ENCODE measurements around the gene COL6A1. TPM values are rescaled to one million over a fixed set of nuclear protein-coding genes. Genes with fewer than 3 reads are reported as not detected.

The COL6A1 gene
- polyA plus RNA-seq, 1 donor from 2014 or later: 29.4 TPM

GRCh38 chr21:45944601-45945000 lies 37.0 kb upstream of the COL6A1 start:
- Histone ChIP-seq H3F3A (ENCODE audit: insufficient read depth, low read length, poor library complexity, severe bottlenecking) (no peaks in the 10 kb centered on the region), H2AFZ (ENCODE audit: low read depth, low read length) (no peak overlapping the region), H3K27me3 (ENCODE audit: insufficient read depth, low read depth, low read length) (no peaks in the 10 kb centered on the region), H3K9me3 (ENCODE audit: low read length) (no peaks in the 10 kb centered on the region), H3K79me2 (replicated peaks; ENCODE audit: insufficient read depth, low read length) (no peaks in the 10 kb centered on the region), H4K20me1 (ENCODE audit: insufficient read depth) (no peaks in the 10 kb centered on the region), H3K27ac (ENCODE audit: low read length) (no peak overlapping the region), H3K9ac (ENCODE audit: low read length) (no peak overlapping the region), H3K4me2 (ENCODE audit: low read length) (no peak overlapping the region), H3K4me3 (ENCODE audit: low read length) (no peak overlapping the region), H3K36me3 (ENCODE audit: insufficient read depth, low read length) (no peaks in the 10 kb centered on the region), H3K9me2 (ENCODE audit: insufficient read depth, low read length) (no peaks in the 10 kb centered on the region)
- TF ChIP-seq TAF1 (IDR thresholded peaks at IDR 0.05; ENCODE audit: low read depth) (no peak), SMC3 (conservative IDR thresholded peaks at IDR 0.05; ENCODE audit: poor library complexity) (no peak), EZH2 (IDR thresholded peaks at IDR 0.05; ENCODE audit: borderline replicate concordance, insufficient read depth, low read length, poor library complexity, severe bottlenecking) (no peak), RAD21 (conservative IDR thresholded peaks at IDR 0.05) (no peak), MXI1 (conservative IDR thresholded peaks at IDR 0.05; ENCODE audit: poor library complexity, severe bottlenecking) (no peak), EP300 (conservative IDR thresholded peaks at IDR 0.05; ENCODE audit: poor library complexity, severe bottlenecking) (no peak), POLR2AphosphoS5 (IDR thresholded peaks at IDR 0.05) (no peak)
- TF ChIP-seq, protein P1, sequence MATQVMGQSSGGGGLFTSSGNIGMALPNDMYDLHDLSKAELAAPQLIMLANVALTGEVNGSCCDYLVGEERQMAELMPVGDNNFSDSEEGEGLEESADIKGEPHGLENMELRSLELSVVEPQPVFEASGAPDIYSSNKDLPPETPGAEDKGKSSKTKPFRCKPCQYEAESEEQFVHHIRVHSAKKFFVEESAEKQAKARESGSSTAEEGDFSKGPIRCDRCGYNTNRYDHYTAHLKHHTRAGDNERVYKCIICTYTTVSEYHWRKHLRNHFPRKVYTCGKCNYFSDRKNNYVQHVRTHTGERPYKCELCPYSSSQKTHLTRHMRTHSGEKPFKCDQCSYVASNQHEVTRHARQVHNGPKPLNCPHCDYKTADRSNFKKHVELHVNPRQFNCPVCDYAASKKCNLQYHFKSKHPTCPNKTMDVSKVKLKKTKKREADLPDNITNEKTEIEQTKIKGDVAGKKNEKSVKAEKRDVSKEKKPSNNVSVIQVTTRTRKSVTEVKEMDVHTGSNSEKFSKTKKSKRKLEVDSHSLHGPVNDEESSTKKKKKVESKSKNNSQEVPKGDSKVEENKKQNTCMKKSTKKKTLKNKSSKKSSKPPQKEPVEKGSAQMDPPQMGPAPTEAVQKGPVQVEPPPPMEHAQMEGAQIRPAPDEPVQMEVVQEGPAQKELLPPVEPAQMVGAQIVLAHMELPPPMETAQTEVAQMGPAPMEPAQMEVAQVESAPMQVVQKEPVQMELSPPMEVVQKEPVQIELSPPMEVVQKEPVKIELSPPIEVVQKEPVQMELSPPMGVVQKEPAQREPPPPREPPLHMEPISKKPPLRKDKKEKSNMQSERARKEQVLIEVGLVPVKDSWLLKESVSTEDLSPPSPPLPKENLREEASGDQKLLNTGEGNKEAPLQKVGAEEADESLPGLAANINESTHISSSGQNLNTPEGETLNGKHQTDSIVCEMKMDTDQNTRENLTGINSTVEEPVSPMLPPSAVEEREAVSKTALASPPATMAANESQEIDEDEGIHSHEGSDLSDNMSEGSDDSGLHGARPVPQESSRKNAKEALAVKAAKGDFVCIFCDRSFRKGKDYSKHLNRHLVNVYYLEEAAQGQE (IDR thresholded peaks at IDR 0.05; ENCODE audit: borderline replicate concordance): no peak

DNA sequence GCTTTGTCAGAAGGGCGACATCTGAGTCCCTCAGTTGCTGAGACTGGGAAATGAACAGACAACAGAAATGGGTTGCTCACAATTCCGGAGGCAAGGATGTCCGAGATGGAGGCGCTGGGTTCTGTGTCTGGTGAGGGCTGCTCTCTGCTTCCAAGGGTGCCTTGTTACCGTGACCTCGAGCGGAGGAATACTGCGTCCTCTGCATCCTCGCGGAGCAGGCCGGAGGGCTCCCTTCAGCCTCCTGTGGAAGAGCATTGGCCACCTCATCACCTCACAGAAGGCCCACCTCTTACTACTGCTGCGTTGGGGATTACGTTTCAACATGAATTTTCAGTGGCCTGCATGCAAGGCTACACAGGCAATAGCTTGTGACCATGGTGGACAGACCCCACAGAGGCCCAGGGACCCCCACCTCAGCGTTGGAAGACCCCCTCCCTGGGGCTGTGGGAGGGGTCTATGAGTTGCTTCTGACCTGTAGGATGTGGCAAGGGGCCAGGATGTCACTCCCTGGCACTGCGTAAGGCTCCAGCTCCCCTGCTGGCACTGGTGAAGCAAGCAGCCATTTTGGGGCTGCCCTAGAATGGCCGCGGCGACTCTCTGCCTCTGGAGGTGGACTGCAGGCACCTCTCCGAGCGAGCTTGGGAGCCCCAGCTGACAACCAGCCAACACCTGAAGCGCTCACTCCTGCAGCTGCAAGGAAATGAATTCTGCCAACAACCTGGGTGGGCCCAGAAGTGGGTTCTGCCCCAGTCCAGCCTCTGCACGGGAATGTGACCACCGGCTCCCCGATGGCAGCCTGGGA lies 36.3 kb upstream of the COL6A1 start:
- TF ChIP-seq TAF1 (IDR thresholded peaks at IDR 0.05; ENCODE audit: low read depth) (no peak), MXI1 (conservative IDR thresholded peaks at IDR 0.05; ENCODE audit: poor library complexity, severe bottlenecking) (no peak), POLR2AphosphoS5 (IDR thresholded peaks at IDR 0.05) (no peak), EP300 (conservative IDR thresholded peaks at IDR 0.05; ENCODE audit: poor library complexity, severe bottlenecking) (no peak), SMC3 (conservative IDR thresholded peaks at IDR 0.05; ENCODE audit: poor library complexity) (no peak), EZH2 (IDR thresholded peaks at IDR 0.05; ENCODE audit: borderline replicate concordance, insufficient read depth, low read length, poor library complexity, severe bottlenecking) (no peak), RAD21 (conservative IDR thresholded peaks at IDR 0.05) (no peak)
- TF ChIP-seq, protein P2, sequence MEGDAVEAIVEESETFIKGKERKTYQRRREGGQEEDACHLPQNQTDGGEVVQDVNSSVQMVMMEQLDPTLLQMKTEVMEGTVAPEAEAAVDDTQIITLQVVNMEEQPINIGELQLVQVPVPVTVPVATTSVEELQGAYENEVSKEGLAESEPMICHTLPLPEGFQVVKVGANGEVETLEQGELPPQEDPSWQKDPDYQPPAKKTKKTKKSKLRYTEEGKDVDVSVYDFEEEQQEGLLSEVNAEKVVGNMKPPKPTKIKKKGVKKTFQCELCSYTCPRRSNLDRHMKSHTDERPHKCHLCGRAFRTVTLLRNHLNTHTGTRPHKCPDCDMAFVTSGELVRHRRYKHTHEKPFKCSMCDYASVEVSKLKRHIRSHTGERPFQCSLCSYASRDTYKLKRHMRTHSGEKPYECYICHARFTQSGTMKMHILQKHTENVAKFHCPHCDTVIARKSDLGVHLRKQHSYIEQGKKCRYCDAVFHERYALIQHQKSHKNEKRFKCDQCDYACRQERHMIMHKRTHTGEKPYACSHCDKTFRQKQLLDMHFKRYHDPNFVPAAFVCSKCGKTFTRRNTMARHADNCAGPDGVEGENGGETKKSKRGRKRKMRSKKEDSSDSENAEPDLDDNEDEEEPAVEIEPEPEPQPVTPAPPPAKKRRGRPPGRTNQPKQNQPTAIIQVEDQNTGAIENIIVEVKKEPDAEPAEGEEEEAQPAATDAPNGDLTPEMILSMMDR (IDR thresholded peaks at IDR 0.05; ENCODE audit: poor library complexity, severe bottlenecking): no peak
- TF ChIP-seq, protein P1 (IDR thresholded peaks at IDR 0.05; ENCODE audit: borderline replicate concordance): no peak
- Histone ChIP-seq H3K27ac (ENCODE audit: low read length) (no peak overlapping the region), H3F3A (ENCODE audit: insufficient read depth, low read length, poor library complexity, severe bottlenecking) (no peaks in the 10 kb centered on the region), H3K79me2 (replicated peaks; ENCODE audit: insufficient read depth, low read length) (no peaks in the 10 kb centered on the region), H3K4me3 (ENCODE audit: low read length) (no peak overlapping the region), H3K9ac (ENCODE audit: low read length) (no peak overlapping the region), H2AFZ (ENCODE audit: low read depth, low read length) (no peak overlapping the region), H3K4me2 (ENCODE audit: low read length) (no peak overlapping the region), H3K9me2 (ENCODE audit: insufficient read depth, low read length) (no peaks in the 10 kb centered on the region), H3K36me3 (ENCODE audit: insufficient read depth, low read length) (no peaks in the 10 kb centered on the region), H3K27me3 (ENCODE audit: insufficient read depth, low read depth, low read length) (no peaks in the 10 kb centered on the region), H4K20me1 (ENCODE audit: insufficient read depth) (no peaks in the 10 kb centered on the region), H3K9me3 (ENCODE audit: low read length) (no peaks in the 10 kb centered on the region)

All from neural cell (in vitro differentiated cells).